ENCODE results near the gene WTAP.

- no peak for TF ChIP-seq SP4 (IDR thresholded peaks at IDR 0.05; ENCODE audit: low read length)
- no peak for TF ChIP-seq JUN (IDR thresholded peaks at IDR 0.05; ENCODE audit: low read depth, low read length)
- TF ChIP-seq POLR2A (IDR thresholded peaks at IDR 0.05; ENCODE audit: control extremely low read depth in 1 of 2, low read depth in 2 of 2, low read length in 2 of 2) = no peak
- no peak for TF ChIP-seq CHD2 (IDR thresholded peaks at IDR 0.05; ENCODE audit: low read length)
- no peak for TF ChIP-seq CTCF (IDR thresholded peaks at IDR 0.05; ENCODE audit: control extremely low read depth in 1 of 3, insufficient read depth in 1 of 3, low read depth in 1 of 3, low read length in 3 of 3)
- TF ChIP-seq MAFK (IDR thresholded peaks at IDR 0.05; ENCODE audit: low read depth, low read length) = no peak
- TF ChIP-seq SAP30 (IDR thresholded peaks at IDR 0.05; ENCODE audit: insufficient read depth, insufficient replicate concordance, low read length) = no peak
- TF ChIP-seq SIN3A (conservative IDR thresholded peaks at IDR 0.05 in 1 of 2, IDR thresholded peaks at IDR 0.05 in 1 of 2; ENCODE audit: low read depth in 1 of 2, low read length in 2 of 2) = no peak
Observed at GRCh38 chr6:159804504-159804903, 77.2 kb downstream of the WTAP start.
